HG03045 (cell line): ENCODE measurements around the gene THRAP3.

ENCODE experiments used
- ATAC-seq: cut with Tn5 transposase; IDR thresholded peaks from one replicate; pipeline ENCODE4 v1.9.1; 2021; ENCODE audit warnings: mild to moderate bottlenecking, moderate library complexity; ENCODE audit not compliant: unreplicated experiment

Gene THRAP3

GRCh38 chr1:36297062-36297461 is 72.8 kb downstream of the THRAP3 start:
- no peak for ATAC-seq

GRCh38 chr1:36298640-36299039 is 74.4 kb downstream of the THRAP3 start:
- no peak for ATAC-seq

- ATAC-seq, result no peak
Observed at GRCh38 chr1:36300526-36300925, 76.3 kb downstream of the THRAP3 start.

GRCh38 chr1:36301220-36301619 is 77.0 kb downstream of the THRAP3 start:
- no peak for ATAC-seq

GRCh38 chr1:36303244-36303643 is 79.0 kb downstream of the THRAP3 start:
- no peak for ATAC-seq

- ATAC-seq, result no peak
Observed at GRCh38 chr1:36303650-36304360, 79.6 kb downstream of the THRAP3 start.

- no peak for ATAC-seq
Observed at GRCh38 chr1:36304521-36304920, 80.3 kb downstream of the THRAP3 start.

GRCh38 chr1:36304970-36305914 is 81.0 kb downstream of the THRAP3 start:
- no peak for ATAC-seq

- ATAC-seq, result no peak
Observed at GRCh38 chr1:36305915-36306209, 81.6 kb downstream of the THRAP3 start.

- peak; percentile 26 for ATAC-seq
Observed at GRCh38 chr1:36306210-36306901, 82.1 kb downstream of the THRAP3 start, which contains the start of gene SH3D21. SH3D21 (plus strand) TSS chr1:36306368; CDS start chr1:36306421, 53 bp downstream.

- ATAC-seq, result peak; percentile 96
Observed at GRCh38 chr1:36306902-36307456, 82.7 kb downstream of the THRAP3 start.

- ATAC-seq, result no peak
Observed at GRCh38 chr1:36307601-36308330, 83.5 kb downstream of the THRAP3 start.

- ATAC-seq, result no peak
Observed at GRCh38 chr1:36309397-36309796, 85.2 kb downstream of the THRAP3 start.

GRCh38 chr1:36320291-36320761 is 96.1 kb downstream of the THRAP3 start:
- ATAC-seq, result no peak

- ATAC-seq, result no peak
Observed at GRCh38 chr1:36320767-36321118, 96.5 kb downstream of the THRAP3 start.

- ATAC-seq, result no peak
Observed at GRCh38 chr1:36321119-36321951, 97.1 kb downstream of the THRAP3 start.

- ATAC-seq, result no peak
Observed at GRCh38 chr1:36322041-36322785, 98.0 kb downstream of the THRAP3 start.

GRCh38 chr1:36322786-36323635 is 98.8 kb downstream of the THRAP3 start:
- peak; percentile 35 for ATAC-seq
